Effector memory CD4-positive, alpha-beta T cell (primary cell): ENCODE results near the gene ENPP6.

Experiments used
- DNase-seq, 3 donors: peaks; one replicate each; pipeline ENCODE4 v3.0.0-alpha.2; 2020
- H3K27ac ChIP-seq: 2 replicates; pipeline ENCODE4 v1.7.0; 2013; ENCODE audit warnings: mild to moderate bottlenecking, low read length, moderate library complexity; ENCODE audit not compliant: insufficient read depth, poor library complexity, severe bottlenecking
- H3K27me3 ChIP-seq: replicated peaks from 2 replicates; pipeline ENCODE4 v1.7.0; 2013; ENCODE audit warnings: mild to moderate bottlenecking, low read length; ENCODE audit not compliant: insufficient read depth, control insufficient read depth, poor library complexity, severe bottlenecking
- H3K36me3 ChIP-seq: 2 replicates; pipeline ENCODE4 v1.7.0; 2013; ENCODE audit warnings: mild to moderate bottlenecking, low read length, moderate library complexity; ENCODE audit not compliant: control insufficient read depth, insufficient read depth
- H3K4me1 ChIP-seq: 2 replicates; pipeline ENCODE4 v1.7.0; 2013; ENCODE audit warnings: low read length, mild to moderate bottlenecking; ENCODE audit not compliant: control insufficient read depth, insufficient read depth, poor library complexity, severe bottlenecking
- H3K4me3 ChIP-seq: 2 replicates; pipeline ENCODE4 v1.7.0; 2013; ENCODE audit warnings: low read length, low read depth, mild to moderate bottlenecking; ENCODE audit not compliant: insufficient read depth, poor library complexity, severe bottlenecking
- H3K9me3 ChIP-seq: 2 replicates; pipeline ENCODE4 v1.7.0; 2013; ENCODE audit warnings: mild to moderate bottlenecking, low read length, moderate library complexity; ENCODE audit not compliant: control insufficient read depth

Gene ENPP6

GRCh38 chr4:184100297-184100885 is 117.3 kb downstream of the ENPP6 start:
- Histone ChIP-seq H3K9me3 (no peaks in the 10 kb centered on the region), H3K4me3 (no peak overlapping the region), H3K27ac (no peak overlapping the region), H3K4me1 (no peaks in the 10 kb centered on the region), H3K27me3 (peaks cover 5% of the 10 kb centered on the region), H3K36me3 (no peaks in the 10 kb centered on the region)
- no peak for DNase-seq

GRCh38 chr4:184099535-184099966 is 118.1 kb downstream of the ENPP6 start:
- H3K9me3 ChIP-seq: no peaks in the 10 kb centered on the region
- no peak for DNase-seq
- no peak overlapping the region for H3K4me3 ChIP-seq
- peaks cover 5% of the 10 kb centered on the region for H3K27me3 ChIP-seq
- no peaks in the 10 kb centered on the region for H3K4me1 ChIP-seq
- no peak overlapping the region for H3K27ac ChIP-seq
- no peaks in the 10 kb centered on the region for H3K36me3 ChIP-seq

- Histone ChIP-seq H3K4me3 (no peak overlapping the region), H3K36me3 (no peaks in the 10 kb centered on the region), H3K4me1 (no peaks in the 10 kb centered on the region), H3K9me3 (no peaks in the 10 kb centered on the region), H3K27me3 (peaks cover 5% of the 10 kb centered on the region), H3K27ac (no peak overlapping the region)
- no peak for DNase-seq
These were observed 118.7 kb downstream of the ENPP6 start for GRCh38 chr4:184099000-184099399.

GRCh38 chr4:184097815-184098214 is 119.9 kb downstream of the ENPP6 start:
- H3K36me3 ChIP-seq: no peaks in the 10 kb centered on the region
- H3K4me1 ChIP-seq: no peaks in the 10 kb centered on the region
- peaks cover 5% of the 10 kb centered on the region for H3K27me3 ChIP-seq
- no peak overlapping the region for H3K27ac ChIP-seq
- no peaks in the 10 kb centered on the region for H3K9me3 ChIP-seq
- no peak for DNase-seq
- H3K4me3 ChIP-seq: no peak overlapping the region

GRCh38 chr4:184097241-184097605 is 120.5 kb downstream of the ENPP6 start:
- H3K9me3 ChIP-seq: no peaks in the 10 kb centered on the region
- no peak for DNase-seq
- peak overlapping the region; percentile 20 for H3K4me3 ChIP-seq
- no peaks in the 10 kb centered on the region for H3K36me3 ChIP-seq
- H3K27ac ChIP-seq: no peak overlapping the region
- peaks cover 5% of the 10 kb centered on the region for H3K27me3 ChIP-seq
- H3K4me1 ChIP-seq: no peaks in the 10 kb centered on the region

- Histone ChIP-seq H3K27ac (no peak overlapping the region), H3K27me3 (peaks cover 5% of the 10 kb centered on the region), H3K9me3 (no peaks in the 10 kb centered on the region), H3K36me3 (no peaks in the 10 kb centered on the region), H3K4me1 (no peaks in the 10 kb centered on the region), H3K4me3 (no peak overlapping the region)
- no peak for DNase-seq
These were observed 121.0 kb downstream of the ENPP6 start for GRCh38 chr4:184096561-184097240.

GRCh38 chr4:184094532-184095159 is 123.0 kb downstream of the ENPP6 start:
- Histone ChIP-seq H3K4me3 (no peak overlapping the region), H3K4me1 (no peaks in the 10 kb centered on the region), H3K27ac (no peak overlapping the region), H3K9me3 (no peaks in the 10 kb centered on the region), H3K36me3 (no peaks in the 10 kb centered on the region), H3K27me3 (peaks cover 5% of the 10 kb centered on the region)
- no peak for DNase-seq

- H3K4me1 ChIP-seq: no peaks in the 10 kb centered on the region
- no peak overlapping the region for H3K4me3 ChIP-seq
- no peak overlapping the region for H3K27ac ChIP-seq
- no peak for DNase-seq
- H3K27me3 ChIP-seq: peaks cover 2% of the 10 kb centered on the region
- H3K36me3 ChIP-seq: no peaks in the 10 kb centered on the region
- H3K9me3 ChIP-seq: no peaks in the 10 kb centered on the region
These were observed 125.7 kb downstream of the ENPP6 start for GRCh38 chr4:184091986-184092385.

- Histone ChIP-seq H3K27ac (no peak overlapping the region), H3K27me3 (no peaks in the 10 kb centered on the region), H3K4me1 (no peaks in the 10 kb centered on the region), H3K4me3 (no peak overlapping the region), H3K36me3 (no peaks in the 10 kb centered on the region), H3K9me3 (no peaks in the 10 kb centered on the region)
- no peak for DNase-seq
These were observed 127.1 kb downstream of the ENPP6 start for GRCh38 chr4:184090571-184090970.

- Histone ChIP-seq H3K27me3 (no peaks in the 10 kb centered on the region), H3K4me3 (no peak overlapping the region), H3K4me1 (no peaks in the 10 kb centered on the region), H3K36me3 (no peaks in the 10 kb centered on the region), H3K9me3 (no peaks in the 10 kb centered on the region), H3K27ac (no peak overlapping the region)
- DNase-seq: no peak
These were observed 137.0 kb downstream of the ENPP6 start for GRCh38 chr4:184080674-184081073.
